Measurements from ENCODE around the gene NLRP8. TPM values are rescaled to one million over a fixed set of nuclear protein-coding genes. Genes with fewer than 3 reads are reported as not detected.

Gene NLRP8
- total and polyA plus RNA-seq, 9 of the 15 experiments (the other 6 are each of a cell fraction or from before 2014, with no cell fraction given), result not detected

GRCh38 chr19:55909801-55910200, 37.8 kb upstream of the NLRP8 start:
- Histone ChIP-seq H3K36me3 (ENCODE audit: control insufficient read depth, insufficient read depth, low read length) (no peaks in the 10 kb centered on the region), H4K20me1 (replicated peaks; ENCODE audit: control insufficient read depth, insufficient read depth, low read length) (no peaks in the 10 kb centered on the region), H3K9ac (ENCODE audit: insufficient read depth in 1 of 2, low read depth in 2 of 2, low read length in 2 of 2) (no peak overlapping the region), H2AFZ (ENCODE audit: low read depth, low read length) (no peak overlapping the region), H3K27me3 (ENCODE audit: control insufficient read depth in 2 of 2, insufficient read depth in 2 of 2, low read length in 2 of 2) (no peaks in the 10 kb centered on the region), H3K79me2 (ENCODE audit: control insufficient read depth, insufficient read depth, low read length) (no peaks in the 10 kb centered on the region), H3K4me3 (no peak overlapping the region), H3K9me1 (ENCODE audit: control insufficient read depth, insufficient read depth, low read length) (no peaks in the 10 kb centered on the region), H3K9me3 (replicated peaks; ENCODE audit: control insufficient read depth, insufficient read depth, low read depth, low read length) (no peaks in the 10 kb centered on the region), H3K4me2 (ENCODE audit: insufficient read depth, low read length) (no peak overlapping the region), H3K27ac (ENCODE audit: extremely low read depth, low read depth, low read length) (no peak overlapping the region), H3K4me1 (replicated peaks in 1 of 2; ENCODE audit: control insufficient read depth in 2 of 2, insufficient read depth in 2 of 2, low read length in 2 of 2) (no peaks in the 10 kb centered on the region)
- TF ChIP-seq ZFP91 (CRISPR knock-in tag; IDR thresholded peaks at IDR 0.05) (no peak), PURB (CRISPR knock-in tag; IDR thresholded peaks at IDR 0.05; ENCODE audit: low read depth) (no peak), NR3C1 (CRISPR knock-in tag; IDR thresholded peaks at IDR 0.05) (no peak), BRD9 (IDR thresholded peaks at IDR 0.05; ENCODE audit: low read depth, partially characterized antibody) (no peak), RBFOX2 (IDR thresholded peaks at IDR 0.05; ENCODE audit: low read depth, low read length) (no peak), SNIP1 (IDR thresholded peaks at IDR 0.05; ENCODE audit: low read depth) (no peak), GTF2E2 (tag; IDR thresholded peaks at IDR 0.05) (no peak), SAFB2 (IDR thresholded peaks at IDR 0.05; ENCODE audit: borderline replicate concordance, low read depth, low read length, severe bottlenecking) (no peak), ZNF398 (CRISPR knock-in tag; IDR thresholded peaks at IDR 0.05) (no peak), SMAD3 (CRISPR knock-in tag; conservative IDR thresholded peaks at IDR 0.05) (no peak), DNMT1 (IDR thresholded peaks at IDR 0.05) (no peak), ZNF217 (CRISPR knock-in tag; IDR thresholded peaks at IDR 0.05) (no peak), SRSF7 (optimal IDR thresholded peaks at IDR 0.05; ENCODE audit: low read depth, low read length) (no peak)
- TF ChIP-seq, protein P1, sequence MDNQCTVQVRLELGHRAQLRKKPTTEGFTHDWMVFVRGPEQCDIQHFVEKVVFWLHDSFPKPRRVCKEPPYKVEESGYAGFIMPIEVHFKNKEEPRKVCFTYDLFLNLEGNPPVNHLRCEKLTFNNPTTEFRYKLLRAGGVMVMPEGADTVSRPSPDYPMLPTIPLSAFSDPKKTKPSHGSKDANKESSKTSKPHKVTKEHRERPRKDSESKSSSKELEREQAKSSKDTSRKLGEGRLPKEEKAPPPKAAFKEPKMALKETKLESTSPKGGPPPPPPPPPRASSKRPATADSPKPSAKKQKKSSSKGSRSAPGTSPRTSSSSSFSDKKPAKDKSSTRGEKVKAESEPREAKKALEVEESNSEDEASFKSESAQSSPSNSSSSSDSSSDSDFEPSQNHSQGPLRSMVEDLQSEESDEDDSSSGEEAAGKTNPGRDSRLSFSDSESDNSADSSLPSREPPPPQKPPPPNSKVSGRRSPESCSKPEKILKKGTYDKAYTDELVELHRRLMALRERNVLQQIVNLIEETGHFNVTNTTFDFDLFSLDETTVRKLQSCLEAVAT (IDR thresholded peaks at IDR 0.05), result no peak
- ChIA-PET CTCF (ENCODE audit: low intra/inter-chr PET ratio) (no interaction called here), POLR2A (interaction anchor here (1.0 kb wide), 1 partner anchor 8 kb away, joined by 3 read pairs; no protein-coding TSS in a partner anchor)
- 0% methylated on average over 2 of the region's 2 CpGs for WGBS (ENCODE audit: insufficient coverage, low coverage, missing lambda C conversion rate)
- in situ Hi-C loops (cut with MboI), result no loop called here
- FAIRE-seq (no peak), ATAC-seq (no peak), DNase-seq (ENCODE audit: extremely low read depth in 1 of 4, low spot score in 3 of 4) (no peak)
- no TSS peak for BruUV-seq (replicated peaks)
- intact Hi-C loops (cut with micrococcal nuclease), result no loop called here

All from K562 (cell line).